Activated naive CD4-positive, alpha-beta T cell treated with anti-CD3 and anti-CD28 coated beads, Interleukin-2, amount 50 U/mL, for 24 hours (primary cell): Measurements from ENCODE around the gene NDUFS4.

Experiments
- H3K27ac Mint-ChIP-seq: one replicate; pipeline ENCODE4 v1.8.0; 2021; ENCODE audit warnings: mild to moderate bottlenecking, mixed read lengths
- H3K27me3 Mint-ChIP-seq: one replicate; pipeline ENCODE4 v1.8.0; 2021; ENCODE audit warnings: mixed read lengths
- H3K36me3 Mint-ChIP-seq: one replicate; pipeline ENCODE4 v1.8.0; 2021; ENCODE audit warnings: mixed read lengths
- H3K4me1 Mint-ChIP-seq: one replicate; pipeline ENCODE4 v1.8.0; 2021; ENCODE audit warnings: mixed read lengths
- H3K4me3 Mint-ChIP-seq: one replicate; pipeline ENCODE4 v1.8.0; 2021; ENCODE audit warnings: mild to moderate bottlenecking, mixed read lengths
- H3K9me3 Mint-ChIP-seq: one replicate; pipeline ENCODE4 v1.8.0; 2021; ENCODE audit warnings: mixed read lengths

The NDUFS4 gene

DNA sequence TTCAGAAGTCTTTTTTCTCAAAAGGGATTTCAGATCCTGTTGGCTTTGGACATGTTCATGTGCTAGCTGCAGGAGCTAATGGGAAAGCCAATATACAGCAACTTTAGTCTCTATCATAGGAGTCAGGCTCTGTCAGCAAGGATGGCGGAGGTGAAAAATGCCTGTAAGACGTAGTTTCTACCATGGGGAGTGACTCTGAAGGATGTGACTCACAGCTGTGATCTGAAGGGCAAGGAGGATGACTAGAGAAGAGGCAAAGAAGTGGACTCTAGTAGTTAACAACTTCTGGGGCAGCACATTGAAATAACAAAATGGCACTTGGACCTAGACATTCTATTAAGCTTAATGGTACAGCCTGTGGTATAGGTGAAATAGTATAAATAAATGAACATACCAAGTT lies 3.1 kb upstream of the NDUFS4 start:
- no peak overlapping the region for H3K4me3 Mint-ChIP-seq
- H3K9me3 Mint-ChIP-seq = no peaks in the 10 kb centered on the region
- peaks cover 1% of the 10 kb centered on the region for H3K36me3 Mint-ChIP-seq
- peaks cover 31% of the 10 kb centered on the region for H3K27me3 Mint-ChIP-seq
- H3K4me1 Mint-ChIP-seq = peaks cover 19% of the 10 kb centered on the region
- no peak overlapping the region for H3K27ac Mint-ChIP-seq

DNA sequence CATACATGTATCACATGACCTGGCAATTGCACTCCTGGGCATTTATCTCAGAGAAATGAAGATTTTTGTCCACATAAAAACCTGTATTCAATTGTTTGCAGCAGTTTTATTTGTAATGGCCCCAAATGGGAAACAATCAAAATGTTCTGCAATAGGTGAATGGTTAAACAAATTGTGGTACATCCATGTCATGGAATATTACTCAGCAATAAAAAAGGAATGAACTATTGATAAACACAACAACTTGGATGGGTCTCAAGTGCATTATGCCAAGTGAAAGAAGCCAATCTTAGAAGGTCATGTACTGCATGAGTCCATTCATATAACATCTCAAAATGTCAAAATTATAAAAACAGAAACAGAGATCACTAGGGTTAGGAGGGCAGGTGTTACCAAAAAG lies 1.5 kb upstream of the NDUFS4 start:
- H3K4me1 Mint-ChIP-seq = peaks cover 35% of the 10 kb centered on the region
- H3K27ac Mint-ChIP-seq = no peak overlapping the region
- H3K9me3 Mint-ChIP-seq = no peaks in the 10 kb centered on the region
- peaks cover 3% of the 10 kb centered on the region for H3K36me3 Mint-ChIP-seq
- peaks cover 29% of the 10 kb centered on the region for H3K27me3 Mint-ChIP-seq
- H3K4me3 Mint-ChIP-seq = peak overlapping the region; percentile 3

DNA sequence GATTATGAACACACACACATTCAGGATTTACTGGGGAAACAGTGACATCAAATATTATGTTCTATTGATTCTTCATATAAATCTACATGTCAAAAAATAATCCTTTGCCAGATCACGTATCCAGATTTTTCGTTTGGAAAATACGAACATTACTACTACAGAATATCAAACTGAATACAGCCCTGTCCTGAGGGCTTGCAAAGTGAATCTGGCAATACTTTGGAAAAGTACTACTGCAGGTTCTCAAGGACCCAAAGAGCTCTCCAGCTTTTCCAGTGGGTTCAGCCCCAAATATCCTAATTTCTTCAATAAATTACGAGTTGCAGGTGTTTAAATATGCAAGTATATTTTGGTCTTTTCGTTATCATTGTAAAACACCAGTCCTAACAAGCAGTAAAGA lies 411 bp upstream of the NDUFS4 start:
- Mint-ChIP-seq H3K27me3 (peaks cover 23% of the 10 kb centered on the region), H3K9me3 (no peaks in the 10 kb centered on the region), H3K27ac (no peak overlapping the region), H3K4me1 (peaks cover 45% of the 10 kb centered on the region), H3K4me3 (peak overlapping the region; percentile 99), H3K36me3 (peaks cover 3% of the 10 kb centered on the region)

DNA sequence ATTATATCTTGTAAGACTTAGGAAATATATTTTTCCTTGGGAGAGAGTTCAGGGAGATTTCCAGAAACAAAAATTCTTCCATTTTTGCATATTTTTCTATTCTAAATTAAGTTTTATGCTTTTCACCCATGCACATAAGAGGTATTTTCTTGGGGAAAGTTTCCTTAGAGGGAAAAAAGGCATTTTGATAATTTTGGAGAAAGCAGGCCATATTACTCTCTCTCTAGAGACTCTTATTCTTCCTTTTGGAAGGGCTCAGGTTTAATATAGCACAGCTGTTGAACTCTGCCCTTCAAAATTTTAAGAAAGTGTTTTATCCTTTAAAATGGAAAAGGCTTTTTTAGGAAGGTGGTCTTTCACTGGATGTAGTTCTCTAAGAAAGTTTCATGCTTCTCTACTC lies 8.0 kb downstream of the NDUFS4 start:
- Mint-ChIP-seq H3K4me1 (peaks cover 84% of the 10 kb centered on the region), H3K4me3 (no peak overlapping the region), H3K36me3 (peaks cover 10% of the 10 kb centered on the region), H3K27me3 (no peaks in the 10 kb centered on the region), H3K9me3 (no peaks in the 10 kb centered on the region), H3K27ac (peak overlapping the region; percentile 17)

DNA sequence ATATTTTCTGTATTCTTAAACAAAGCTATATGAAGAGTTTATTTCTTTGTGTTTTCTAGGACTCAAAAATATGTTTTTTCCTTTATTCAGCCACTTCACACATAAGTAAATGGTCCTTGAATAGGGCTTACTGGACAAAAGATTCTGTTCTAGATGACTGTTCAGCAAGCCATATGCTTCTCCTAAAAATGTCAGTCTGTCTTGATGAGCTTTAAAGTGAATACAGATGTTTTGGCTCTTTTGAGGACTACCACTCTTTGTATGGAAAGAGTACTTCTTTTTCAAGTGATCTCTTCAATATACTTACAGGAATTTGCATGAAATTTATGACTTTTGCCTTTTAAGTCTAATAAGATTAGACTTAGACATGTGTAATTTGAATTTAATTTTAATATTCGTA lies 8.4 kb downstream of the NDUFS4 start:
- no peaks in the 10 kb centered on the region for H3K27me3 Mint-ChIP-seq
- no peak overlapping the region for H3K27ac Mint-ChIP-seq
- H3K36me3 Mint-ChIP-seq = peaks cover 11% of the 10 kb centered on the region
- H3K4me1 Mint-ChIP-seq = peaks cover 84% of the 10 kb centered on the region
- no peak overlapping the region for H3K4me3 Mint-ChIP-seq
- H3K9me3 Mint-ChIP-seq = no peaks in the 10 kb centered on the region

DNA sequence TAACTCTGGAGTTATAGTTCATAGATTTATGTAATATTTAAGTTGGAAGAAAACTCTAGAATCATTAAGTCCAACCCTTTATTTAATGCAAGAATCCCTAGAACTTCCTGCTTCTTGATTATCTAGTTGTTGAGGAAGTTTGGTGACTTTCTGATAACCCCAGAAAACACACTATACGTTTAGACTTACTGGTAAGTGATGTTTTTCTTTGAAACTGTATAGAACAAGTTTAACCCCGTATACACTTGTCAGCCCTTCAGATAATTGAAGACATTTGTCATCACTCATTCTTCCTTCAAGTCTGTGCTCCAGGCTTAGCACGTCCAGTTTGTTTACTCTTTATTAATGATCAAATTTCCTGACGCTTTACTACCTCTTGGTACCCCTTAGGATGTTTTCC lies 9.0 kb downstream of the NDUFS4 start:
- Mint-ChIP-seq H3K9me3 (no peaks in the 10 kb centered on the region), H3K4me1 (peaks cover 84% of the 10 kb centered on the region), H3K27ac (no peak overlapping the region), H3K4me3 (no peak overlapping the region), H3K36me3 (peaks cover 14% of the 10 kb centered on the region), H3K27me3 (no peaks in the 10 kb centered on the region)

DNA sequence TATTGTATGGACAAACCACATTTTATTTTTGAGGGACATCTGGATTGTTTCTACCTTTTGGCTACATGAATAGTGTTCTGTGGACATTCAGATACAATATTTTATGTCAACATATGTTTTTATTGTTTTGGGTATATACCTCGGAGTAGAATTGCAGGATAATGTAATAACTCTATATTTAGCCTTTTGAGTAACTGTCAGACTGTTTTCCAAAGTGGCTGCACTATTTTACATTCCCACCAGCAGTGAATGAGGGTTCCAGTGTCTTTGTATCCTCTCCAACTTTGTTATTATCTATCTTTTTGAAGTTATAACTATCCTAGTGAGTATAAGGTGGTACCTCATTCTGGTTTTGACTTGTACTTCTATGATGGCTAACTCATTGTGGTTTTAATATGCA lies 11.0 kb downstream of the NDUFS4 start:
- Mint-ChIP-seq H3K4me1 (peaks cover 87% of the 10 kb centered on the region), H3K9me3 (no peaks in the 10 kb centered on the region), H3K4me3 (no peak overlapping the region), H3K27me3 (no peaks in the 10 kb centered on the region), H3K36me3 (peaks cover 13% of the 10 kb centered on the region), H3K27ac (no peak overlapping the region)

DNA sequence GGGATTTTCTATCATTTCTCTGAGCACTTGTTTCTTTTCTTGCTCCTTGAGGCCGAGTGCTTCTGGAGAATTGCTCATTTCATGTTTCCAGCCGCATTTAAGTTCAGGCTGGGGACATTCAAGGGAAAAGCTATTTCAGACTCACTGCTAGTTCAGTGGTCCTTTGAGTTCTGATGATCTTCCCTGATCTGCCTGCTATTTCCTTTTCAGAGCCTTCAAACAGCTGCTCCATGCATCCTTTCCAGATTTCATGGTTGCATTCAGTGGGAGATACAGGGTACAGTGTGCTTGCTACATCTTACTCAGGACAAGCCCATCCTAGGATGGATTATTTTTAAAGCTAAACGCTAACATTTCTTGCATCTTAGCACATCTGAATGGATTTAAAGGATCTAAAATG lies 14.7 kb downstream of the NDUFS4 start:
- Mint-ChIP-seq H3K36me3 (peaks cover 14% of the 10 kb centered on the region), H3K27me3 (no peaks in the 10 kb centered on the region)

DNA sequence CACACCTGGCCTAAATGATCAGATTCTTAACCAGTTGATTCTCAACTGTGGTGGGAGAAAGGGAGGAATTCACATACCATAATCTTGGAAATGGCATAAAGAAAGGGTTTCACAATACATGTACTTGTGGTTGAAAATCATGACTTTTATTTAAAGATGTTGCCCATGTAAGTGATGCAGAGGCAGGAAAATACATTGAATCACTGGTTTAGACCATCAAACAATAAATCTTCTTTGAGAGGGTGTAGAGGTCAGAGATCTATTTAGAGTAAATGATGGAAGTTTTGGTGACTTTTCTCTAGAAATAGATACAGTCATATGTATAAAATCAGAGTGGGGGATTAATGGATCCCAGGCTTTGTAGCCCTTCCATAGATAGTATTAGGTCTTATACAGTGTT lies 15.4 kb downstream of the NDUFS4 start:
- Mint-ChIP-seq H3K9me3 (no peaks in the 10 kb centered on the region), H3K4me1 (peaks cover 92% of the 10 kb centered on the region), H3K27ac (no peak overlapping the region), H3K27me3 (no peaks in the 10 kb centered on the region), H3K4me3 (no peak overlapping the region), H3K36me3 (peaks cover 16% of the 10 kb centered on the region)

More for the DNA sequence above, 14.7 kb downstream of the NDUFS4 start:
- H3K9me3 Mint-ChIP-seq = no peaks in the 10 kb centered on the region
- no peak overlapping the region for H3K4me3 Mint-ChIP-seq
- no peak overlapping the region for H3K27ac Mint-ChIP-seq
- H3K4me1 Mint-ChIP-seq = peaks cover 87% of the 10 kb centered on the region

DNA sequence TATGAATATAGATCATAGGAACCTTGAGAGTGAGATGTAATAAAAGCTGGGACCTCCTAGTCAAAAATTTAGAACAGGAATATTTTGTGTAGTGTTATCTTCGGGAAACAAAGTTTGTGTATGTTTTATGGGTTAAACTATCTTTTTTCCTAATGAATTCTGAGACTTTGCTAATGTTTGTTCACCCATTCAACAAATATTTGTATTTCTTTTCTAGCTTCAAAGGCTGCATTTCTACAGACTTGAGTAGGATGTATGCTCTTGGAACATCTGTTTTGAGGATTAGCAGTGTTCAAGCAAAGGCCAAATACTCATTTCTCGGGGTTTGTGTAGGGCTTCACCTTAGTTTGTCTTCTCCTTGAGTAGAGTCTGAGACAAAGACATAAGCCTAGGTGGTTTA lies 16.2 kb downstream of the NDUFS4 start:
- Mint-ChIP-seq H3K4me1 (peaks cover 93% of the 10 kb centered on the region), H3K27me3 (no peaks in the 10 kb centered on the region), H3K27ac (no peak overlapping the region), H3K4me3 (no peak overlapping the region), H3K36me3 (peaks cover 19% of the 10 kb centered on the region), H3K9me3 (no peaks in the 10 kb centered on the region)

DNA sequence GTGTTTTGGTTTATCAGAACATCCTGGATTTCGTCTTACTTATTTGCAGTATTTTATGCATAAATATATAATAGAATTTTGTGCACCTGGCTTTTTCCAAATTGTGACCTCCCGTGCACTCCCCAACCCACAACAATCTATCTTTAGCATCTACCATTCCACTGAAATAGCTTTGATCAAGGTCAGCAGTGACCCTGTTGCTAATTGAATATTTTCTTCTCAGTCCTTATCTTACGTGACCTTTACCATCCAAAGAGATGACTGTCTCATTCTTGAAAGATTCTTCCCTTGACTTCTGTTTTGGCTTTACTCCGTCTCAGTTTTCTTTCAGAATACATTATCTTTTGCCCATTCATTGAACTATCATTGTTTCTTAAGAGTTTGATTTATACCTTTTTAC lies 18.4 kb downstream of the NDUFS4 start:
- no peak overlapping the region for H3K27ac Mint-ChIP-seq

DNA sequence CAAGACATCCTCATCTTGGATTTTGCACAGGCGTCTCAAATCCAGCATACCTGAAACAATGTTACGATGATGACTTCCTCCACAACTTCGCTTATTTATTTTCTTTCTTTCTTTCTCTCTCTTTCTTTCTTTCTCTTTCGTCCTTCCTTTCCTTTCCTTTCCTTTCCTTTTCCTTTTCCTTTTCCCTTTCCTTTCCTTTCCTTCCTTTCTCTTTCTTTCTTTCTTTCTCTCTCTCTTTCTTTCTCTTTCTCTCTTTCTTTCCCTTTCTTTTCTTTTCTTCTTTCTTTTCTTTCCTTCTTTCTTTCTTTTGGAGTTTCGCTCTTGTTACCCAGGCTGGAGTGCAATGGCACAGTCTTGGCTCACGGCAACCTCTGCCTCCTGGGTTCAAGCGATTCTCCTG lies 20.1 kb downstream of the NDUFS4 start:
- peaks cover 58% of the 10 kb centered on the region for H3K4me1 Mint-ChIP-seq
- no peaks in the 10 kb centered on the region for H3K27me3 Mint-ChIP-seq
- H3K36me3 Mint-ChIP-seq = peaks cover 12% of the 10 kb centered on the region
- H3K4me3 Mint-ChIP-seq = no peak overlapping the region
- H3K27ac Mint-ChIP-seq = no peak overlapping the region
- no peaks in the 10 kb centered on the region for H3K9me3 Mint-ChIP-seq

More for the DNA sequence above, 18.4 kb downstream of the NDUFS4 start:
- Mint-ChIP-seq H3K4me3 (no peak overlapping the region), H3K9me3 (no peaks in the 10 kb centered on the region), H3K4me1 (peaks cover 75% of the 10 kb centered on the region), H3K27me3 (no peaks in the 10 kb centered on the region), H3K36me3 (peaks cover 15% of the 10 kb centered on the region)

DNA sequence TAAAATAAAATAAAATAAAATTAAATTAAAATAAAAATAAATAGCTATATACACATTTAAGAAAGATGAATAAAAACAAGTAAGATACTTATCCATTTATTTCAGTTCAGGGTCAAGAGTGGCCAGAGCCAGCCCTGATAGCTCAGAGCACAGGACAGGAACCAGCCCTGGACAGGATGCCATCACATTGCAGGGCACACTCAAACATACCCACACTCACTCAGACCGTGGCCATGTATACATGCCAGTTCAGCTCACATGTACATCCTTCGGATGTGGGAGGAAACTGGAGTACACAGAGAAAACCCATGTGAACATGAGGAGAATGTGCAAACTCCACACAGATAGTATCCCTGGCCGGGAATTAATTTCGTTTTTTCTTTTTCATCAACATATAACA lies 21.8 kb downstream of the NDUFS4 start:
- Mint-ChIP-seq H3K9me3 (no peaks in the 10 kb centered on the region), H3K4me1 (peaks cover 47% of the 10 kb centered on the region), H3K27me3 (no peaks in the 10 kb centered on the region), H3K27ac (no peak overlapping the region), H3K4me3 (no peak overlapping the region), H3K36me3 (peaks cover 12% of the 10 kb centered on the region)

DNA sequence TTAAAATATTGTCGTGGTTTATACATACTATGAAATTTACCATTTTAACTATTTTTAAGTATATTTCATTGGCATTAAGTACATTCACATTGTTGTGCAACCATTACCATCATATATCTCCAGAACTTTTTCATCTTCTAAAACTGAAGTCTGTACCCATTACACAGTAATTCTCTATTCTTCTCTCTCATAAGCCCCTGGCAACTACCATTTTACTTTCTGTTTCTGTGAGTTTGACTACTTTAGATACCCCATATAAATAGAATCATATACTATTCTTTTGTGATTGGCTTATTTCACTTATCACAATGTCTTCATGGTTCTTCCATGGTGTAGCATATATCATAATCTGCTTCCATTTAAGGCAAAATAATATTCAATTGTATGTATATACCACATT lies 30.3 kb downstream of the NDUFS4 start:
- Mint-ChIP-seq H3K4me3 (no peak overlapping the region), H3K27me3 (no peaks in the 10 kb centered on the region), H3K9me3 (no peaks in the 10 kb centered on the region), H3K27ac (no peak overlapping the region), H3K4me1 (peaks cover 83% of the 10 kb centered on the region), H3K36me3 (peaks cover 2% of the 10 kb centered on the region)

DNA sequence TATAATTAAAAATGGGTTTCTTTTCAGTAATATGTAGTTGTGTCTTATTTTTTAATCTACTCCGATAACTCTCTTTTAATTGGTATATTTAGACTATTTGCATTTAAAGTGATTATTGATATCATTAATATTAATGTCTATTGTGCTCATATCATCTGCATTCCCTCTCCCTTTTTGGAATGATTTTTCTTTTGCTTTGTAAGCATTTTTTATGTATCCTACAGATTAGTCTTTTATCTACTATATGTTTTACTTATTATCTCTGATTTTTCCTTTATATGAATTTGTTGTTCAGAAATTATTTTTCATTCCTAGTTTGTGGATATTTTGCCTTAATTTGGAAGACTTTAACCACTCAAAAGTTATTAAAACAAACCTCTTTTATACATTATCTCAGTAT lies 34.0 kb downstream of the NDUFS4 start:
- no peak overlapping the region for H3K27ac Mint-ChIP-seq
- H3K36me3 Mint-ChIP-seq = peaks cover 11% of the 10 kb centered on the region
- no peaks in the 10 kb centered on the region for H3K9me3 Mint-ChIP-seq
- peaks cover 64% of the 10 kb centered on the region for H3K4me1 Mint-ChIP-seq
- no peaks in the 10 kb centered on the region for H3K27me3 Mint-ChIP-seq
- H3K4me3 Mint-ChIP-seq = no peak overlapping the region

DNA sequence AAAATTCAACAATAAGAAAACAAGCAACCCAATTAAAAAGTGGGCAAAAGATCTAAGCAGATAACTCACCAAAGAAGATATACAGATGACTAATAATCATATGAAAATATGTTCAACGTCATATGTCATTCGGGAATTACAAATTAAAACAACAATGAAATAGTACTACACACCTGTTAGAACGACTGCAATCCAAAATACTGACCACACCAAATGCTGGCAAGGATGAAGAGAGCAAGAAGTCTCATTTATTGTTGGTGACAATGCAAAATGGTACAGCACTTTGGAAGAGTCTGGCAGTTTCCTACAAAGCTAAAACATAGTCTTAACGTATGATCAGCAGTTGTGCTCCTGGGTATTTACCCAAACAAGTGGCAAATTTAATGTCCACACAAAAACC lies 37.5 kb downstream of the NDUFS4 start:
- Mint-ChIP-seq H3K4me3 (no peak overlapping the region), H3K27ac (no peak overlapping the region), H3K27me3 (no peaks in the 10 kb centered on the region), H3K36me3 (peaks cover 15% of the 10 kb centered on the region), H3K9me3 (no peaks in the 10 kb centered on the region), H3K4me1 (peaks cover 36% of the 10 kb centered on the region)

DNA sequence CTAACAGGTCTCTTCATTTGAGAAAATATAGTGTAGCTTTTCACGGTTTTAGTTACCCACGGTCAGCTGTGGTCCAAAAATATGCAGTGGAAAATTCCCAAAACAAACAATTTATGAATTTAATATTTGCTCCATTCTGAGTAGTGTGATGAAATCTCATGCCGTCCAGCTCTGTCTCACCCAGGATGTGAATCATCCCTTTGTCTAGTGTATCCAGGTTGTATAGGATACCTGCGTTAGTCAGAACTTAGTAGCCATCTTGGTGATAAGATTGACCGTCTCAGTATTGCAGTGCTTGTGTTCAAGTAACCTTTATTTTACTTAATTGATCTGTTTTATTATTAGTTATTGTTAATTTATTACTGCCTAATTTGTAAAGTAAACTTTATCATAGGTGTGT lies 41.1 kb downstream of the NDUFS4 start:
- Mint-ChIP-seq H3K27ac (no peak overlapping the region), H3K9me3 (no peaks in the 10 kb centered on the region), H3K4me1 (peaks cover 12% of the 10 kb centered on the region)

More for the DNA sequence above, 41.1 kb downstream of the NDUFS4 start:
- H3K4me3 Mint-ChIP-seq = no peak overlapping the region
- H3K36me3 Mint-ChIP-seq = peaks cover 26% of the 10 kb centered on the region
- H3K27me3 Mint-ChIP-seq = no peaks in the 10 kb centered on the region
